H1 (cell line): Measurements from ENCODE around the gene SIT1. TPM values are rescaled to one million over a fixed set of nuclear protein-coding genes. Genes with fewer than 3 reads are reported as not detected.

Experiments
- CTCF ChIA-PET: fragments of 300-600 bp; sonication (Branson Sonifier 250); formaldehyde crosslinking; loops from one replicate; lab custom pipeline; 2021; ENCODE audit not compliant: partially characterized antibody; lab: Charles Lee
- POLR2A ChIA-PET: fragments of 300-600 bp; sonication (Branson Sonifier 250); formaldehyde crosslinking; loops from one replicate; lab custom pipeline; 2021; ENCODE audit warnings: inconsistent platforms; ENCODE audit not compliant: partially characterized antibody; lab: Charles Lee
- DNase-seq, 2 experiments: peaks; one replicate each; pipeline versions ENCODE4 v3.0.0 to v3.0.0-alpha.2; 2010 to 2022; ENCODE audit warnings: low spot score in 2 of 2, low read depth in 1 of 2, mixed read lengths in 1 of 2
- FAIRE-seq: peaks from 2 replicates; lab custom pipeline; 2011; peaks lifted over from hg19 to GRCh38; lab: Jason Lieb, UNC
- H2AFZ ChIP-seq: 2 replicates; pipeline ENCODE4 v1.8.1; 2012; ENCODE audit warnings: low read length, inconsistent platforms
- H2AK5ac ChIP-seq: 2 replicates; pipeline ENCODE4 v1.6.1; 2013; ENCODE audit warnings: low read depth, low read length
- H2BK120ac ChIP-seq: replicated peaks from 2 replicates; pipeline ENCODE3; 2013; ENCODE audit warnings: low read depth, low read length, inconsistent platforms
- H2BK12ac ChIP-seq: 2 replicates; pipeline ENCODE4 v1.6.1; 2013; ENCODE audit warnings: low read depth, low read length
- H2BK15ac ChIP-seq: 2 replicates; pipeline ENCODE4 v1.6.1; 2013; ENCODE audit warnings: low read length
- H2BK20ac ChIP-seq: 2 replicates; pipeline ENCODE4 v1.6.1; 2013; ENCODE audit warnings: low read length
- H2BK5ac ChIP-seq: 2 replicates; pipeline ENCODE4 v1.6.1; 2013; ENCODE audit warnings: low read depth, low read length
- H3K14ac ChIP-seq: 2 replicates; pipeline ENCODE4 v1.6.1; 2013; ENCODE audit warnings: inconsistent platforms; ENCODE audit not compliant: insufficient read length
- H3K18ac ChIP-seq: 2 replicates; pipeline ENCODE4 v1.6.1; 2013; ENCODE audit warnings: low read length; ENCODE audit errors: extremely low read depth
- H3K23ac ChIP-seq: 2 replicates; pipeline ENCODE4 v1.6.1; 2013; ENCODE audit warnings: inconsistent platforms; ENCODE audit not compliant: insufficient read length
- H3K23me2 ChIP-seq: 2 replicates; pipeline ENCODE4 v1.6.1; 2013; ENCODE audit warnings: low read depth, low read length
- H3K27ac ChIP-seq: 2 replicates; pipeline ENCODE4 v1.6.1; 2011; ENCODE audit warnings: low read depth, low read length, inconsistent platforms
- H3K27me3 ChIP-seq, 4 experiments: replicated peaks in 1 of 4; 1 replicate in 1 of 4; 2 replicates in 3 of 4; pipeline versions ENCODE4 v1.6.1 to v1.8.1; 2011 to 2013; ENCODE audit warnings: low read length in 3 of 4, mild to moderate bottlenecking in 3 of 4, inconsistent platforms in 2 of 4, mixed read lengths in 2 of 4, moderate library complexity in 1 of 4; ENCODE audit not compliant: control insufficient read depth in 3 of 4, insufficient read depth in 3 of 4; ENCODE audit errors: extremely low read depth in 1 of 4
- H3K36me3 ChIP-seq, 4 experiments: 2 replicates each; pipeline versions ENCODE4 v1.6.1 to v1.8.1; 2011 to 2013; ENCODE audit warnings: mild to moderate bottlenecking in 4 of 4, low read length in 3 of 4, moderate library complexity in 2 of 4, control low read depth in 1 of 4, inconsistent platforms in 1 of 4; ENCODE audit not compliant: insufficient read depth in 4 of 4, control insufficient read depth in 2 of 4
- H3K4ac ChIP-seq: replicated peaks from 2 replicates; pipeline ENCODE3; 2013; ENCODE audit warnings: low read length, low read depth, mixed read lengths, inconsistent platforms; ENCODE audit not compliant: insufficient read length
- H3K4me1 ChIP-seq, 4 experiments: replicated peaks in 1 of 4; 1 replicate in 1 of 4; 2 replicates in 3 of 4; pipeline versions ENCODE4 v1.6.1 to v1.8.1; 2011 to 2013; ENCODE audit warnings: low read length in 3 of 4, inconsistent platforms in 2 of 4, mixed read lengths in 1 of 4; ENCODE audit not compliant: insufficient read depth in 4 of 4, control insufficient read depth in 3 of 4
- H3K4me2 ChIP-seq, 2 experiments: 2 replicates each; pipeline versions ENCODE4 v1.6.1 to v1.8.1; 2011 to 2013; ENCODE audit warnings: low read depth in 2 of 2, low read length in 2 of 2, control low read depth in 1 of 2, inconsistent platforms in 1 of 2, mild to moderate bottlenecking in 1 of 2; ENCODE audit not compliant: insufficient read depth in 1 of 2
- H3K4me3 ChIP-seq, 4 experiments: fragments of 200-600, 300-600 bp in 1 of 4; sonication (generic), shearing (Covaris generic), sonication (Bioruptor Twin) in 1 of 4; 2 replicates each; pipeline versions ENCODE4 v1.5.1 to v1.8.1; 2011 to 2016; ENCODE audit warnings: low read length in 4 of 4, low read depth in 3 of 4, control low read depth in 2 of 4, inconsistent platforms in 2 of 4, mild to moderate bottlenecking in 2 of 4, mixed read lengths in 1 of 4, moderate library complexity in 1 of 4; ENCODE audit not compliant: insufficient read depth in 2 of 4; ENCODE audit errors: extremely low read depth in 1 of 4
- H3K56ac ChIP-seq: replicated peaks from 2 replicates; pipeline ENCODE3; 2013; ENCODE audit warnings: low read depth, mild to moderate bottlenecking, mixed read lengths, low read length, inconsistent platforms; ENCODE audit not compliant: insufficient read length
- H3K79me1 ChIP-seq: 2 replicates; pipeline ENCODE4 v1.6.1; 2013; ENCODE audit warnings: low read depth, low read length, control low read depth
- H3K79me2 ChIP-seq, 2 experiments: 2 replicates each; pipeline versions ENCODE4 v1.6.1 to v1.8.1; 2012 to 2013; ENCODE audit warnings: low read length in 2 of 2, mild to moderate bottlenecking in 2 of 2, inconsistent platforms in 1 of 2; ENCODE audit not compliant: insufficient read depth in 2 of 2, control insufficient read depth in 1 of 2
- H3K9ac ChIP-seq, 4 experiments: replicated peaks in 1 of 4; 1 replicate in 1 of 4; 2 replicates in 3 of 4; pipeline versions ENCODE4 v1.6.1 to v1.8.1; 2011 to 2013; ENCODE audit warnings: low read depth in 3 of 4, low read length in 3 of 4, control low read depth in 2 of 4, mild to moderate bottlenecking in 2 of 4, moderate library complexity in 2 of 4, inconsistent platforms in 1 of 4; ENCODE audit errors: extremely low read depth in 1 of 4
- H3K9me3 ChIP-seq, 2 experiments: 2 replicates each; pipeline versions ENCODE4 v1.6.1 to v1.8.1; 2012 to 2013; ENCODE audit warnings: mild to moderate bottlenecking in 2 of 2, moderate library complexity in 2 of 2, control low read depth in 1 of 2, inconsistent platforms in 1 of 2, low read depth in 1 of 2, low read length in 1 of 2, mixed read lengths in 1 of 2; ENCODE audit not compliant: insufficient read depth in 2 of 2
- H4K20me1 ChIP-seq, 2 experiments: replicated peaks in 1 of 2; 2 replicates each; pipeline versions ENCODE3 to v1.8.1; 2011 to 2013; ENCODE audit warnings: inconsistent platforms in 2 of 2, low read length in 2 of 2, mild to moderate bottlenecking in 1 of 2; ENCODE audit not compliant: insufficient read depth in 2 of 2, control insufficient read depth in 1 of 2
- H4K5ac ChIP-seq: 2 replicates; pipeline ENCODE4 v1.6.1; 2013; ENCODE audit warnings: low read length, low read depth, mixed read lengths, inconsistent platforms; ENCODE audit not compliant: insufficient read length
- H4K8ac ChIP-seq: 2 replicates; pipeline ENCODE4 v1.8.0; 2013; ENCODE audit warnings: mild to moderate bottlenecking, moderate library complexity, low read length, inconsistent platforms; ENCODE audit not compliant: insufficient read depth; ENCODE audit errors: extremely low read depth
- H4K91ac ChIP-seq: replicated peaks from 2 replicates; pipeline ENCODE3; 2013; ENCODE audit warnings: low read length, mixed read lengths, inconsistent platforms; ENCODE audit not compliant: insufficient read length
- BACH1 ChIP-seq: IDR thresholded peaks from 2 replicates; pipeline ENCODE4 v1.6.1; 2012; ENCODE audit warnings: low read length, improper control_type of control experiment
- GTF2F1 ChIP-seq: IDR thresholded peaks from 2 replicates; pipeline ENCODE4 v1.6.1; 2012; ENCODE audit warnings: low read depth, low read length, improper control_type of control experiment, borderline replicate concordance
- POU5F1 ChIP-seq: IDR thresholded peaks from 2 replicates; pipeline ENCODE4 v1.6.1; 2011; ENCODE audit warnings: low read depth, mild to moderate bottlenecking, low read length, moderate library complexity
- SAP30 ChIP-seq: fragments of 300-600 bp; sonication (generic); IDR thresholded peaks from 2 replicates; pipeline ENCODE4 v1.7.1; 2012; ENCODE audit warnings: low read length, moderate library complexity, mild to moderate bottlenecking, inconsistent platforms; ENCODE audit not compliant: insufficient read depth, insufficient replicate concordance
- SIN3A ChIP-seq, 2 experiments: IDR thresholded peaks in 1 of 2; conservative IDR thresholded peaks in 1 of 2; 2 replicates each; pipeline ENCODE4 v1.6.1; 2011 to 2012; ENCODE audit warnings: low read length in 2 of 2, improper control_type of control experiment in 1 of 2, low read depth in 1 of 2, mild to moderate bottlenecking in 1 of 2
- WGBS, 2 experiments: shearing (Covaris generic) in 1 of 2; methylation state at CpG; one replicate each; pipeline versions ENCODE4 v1.1.6 to v1.1.7; 2013 to 2015; ENCODE audit warnings: low lambda C conversion rate in 2 of 2, mixed read lengths in 2 of 2, inconsistent platforms in 1 of 2, low coverage in 1 of 2, missing lambda C conversion rate in 1 of 2; ENCODE audit not compliant: insufficient replicate concordance in 2 of 2, insufficient coverage in 1 of 2, insufficient read length in 1 of 2; ENCODE audit errors: extremely low coverage in 1 of 2, missing lambda C conversion rate in 1 of 2; 5-methylcytosine and 5-hydroxymethylcytosine counted together
- polyA plus RNA-seq, 7 experiments: library from polyadenylated mRNA; depleted of rRNA in 3 of 7; stranded (reverse) in 5 of 7; unstranded in 2 of 7; fragments of >200 nt in 5 of 7; fragments of 200-250 nt in 2 of 7; gene quantifications; 1 replicate in 5 of 7; 2 replicates in 1 of 7; 4 replicates in 1 of 7; pipeline versions ENCODE4 v1.2.1 to v1.2.3, GENCODE V29; 2011 to 2013; ENCODE audit warnings: missing spikeins in 2 of 7, mixed read lengths in 2 of 7
- total RNA-seq: library from RNA; stranded (reverse); fragmentation: NEBNext Ultra II Directional; extraction: Animal tissue kit (Norgen Biotek cat#: 25700); gene quantifications from 2 replicates; pipeline ENCODE4 v1.2.1, GENCODE V29; 2021

Gene SIT1
- total and polyA plus RNA-seq, 2 of the 8 experiments (the other 6 are each of a cell fraction or from before 2014, with no cell fraction given), result 8.2 to 12.8 TPM

DNA sequence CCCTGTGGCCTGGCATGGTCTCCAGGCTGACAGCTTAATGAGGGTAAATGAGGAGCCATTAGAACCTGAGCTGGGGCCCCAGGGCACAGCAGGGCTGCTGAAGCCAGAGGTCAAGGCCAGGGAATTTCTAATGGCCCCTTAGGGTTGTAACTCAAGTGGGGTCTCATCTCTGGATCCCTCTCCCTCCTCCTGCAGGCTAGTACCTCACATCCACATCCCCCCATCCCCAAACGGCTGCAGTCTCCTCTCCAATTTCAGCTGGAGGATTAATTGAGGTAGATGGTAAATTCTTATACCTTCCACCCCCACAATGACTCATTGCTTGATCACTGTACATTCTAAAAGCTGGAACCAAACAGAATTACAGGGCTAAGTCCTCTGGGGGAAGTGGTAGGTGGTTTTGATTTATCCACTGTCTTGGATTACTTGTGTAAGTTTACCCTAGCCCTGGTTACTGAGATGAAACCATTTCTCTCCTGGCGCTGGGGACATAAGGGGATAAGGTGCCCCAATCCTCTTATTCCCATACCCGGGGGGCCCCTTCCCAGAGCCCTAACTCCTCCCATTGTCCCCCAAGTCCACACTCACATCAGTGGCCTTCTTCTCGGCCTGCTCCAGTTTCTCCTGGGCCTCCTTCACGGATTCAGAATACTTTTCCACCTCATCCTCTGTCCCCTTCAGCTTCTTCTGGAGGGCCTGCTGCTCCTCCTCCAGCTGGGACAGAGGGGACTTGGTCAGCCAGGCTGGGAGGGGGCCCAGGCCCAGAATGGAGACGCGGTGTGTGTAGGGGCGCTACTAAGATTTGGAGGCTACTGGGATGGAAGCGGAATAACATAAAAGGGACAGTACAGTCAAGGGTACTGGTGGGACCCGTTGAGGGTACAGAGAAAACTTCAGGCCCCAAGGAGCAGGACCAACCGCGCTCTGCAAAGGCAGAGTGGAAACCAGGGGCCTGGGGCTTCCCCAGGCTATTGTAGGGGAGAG lies 38.1 kb upstream of the SIT1 start:
- Histone ChIP-seq H3K14ac (no peak overlapping the region), H4K20me1 (peaks cover 8 to 9% of the 10 kb centered on the region in 2 experiments), H3K4me2 (peak overlapping the region; percentile 84 to 90), H3K79me2 (peaks cover 0 to 21% of the 10 kb centered on the region in 2 experiments; a peak in 2 of 4 replicates), H3K4me1 (peaks cover 6 to 15% (median 8%) of the 10 kb centered on the region in 4 experiments; a peak in 6 of 7 replicates), H3K4ac (no peak overlapping the region), H3K27ac (peak overlapping the region; percentile 54; the same call in 1 of the 2 replicates), H3K18ac (peak overlapping the region; percentile 32), H2AFZ (no peak overlapping the region), H2BK15ac (no peak overlapping the region), H3K23ac (no peak overlapping the region), H3K36me3 (peaks cover 12 to 26% (median 22%) of the 10 kb centered on the region in 4 experiments), H3K27me3 (no peaks in the 10 kb centered on the region), H2BK5ac (peak overlapping the region; percentile 86; the same call in 1 of the 2 replicates), H4K91ac (peak overlapping the region; percentile 17), H2BK12ac (no peak overlapping the region), H3K9ac (peak overlapping the region in 3 of 4 experiments; percentile 25 to 76 (median 73); a peak in 6 of 7 replicates)
- CTCF ChIA-PET, result interaction anchor here (0.7 to 14.1 kb wide), 9 partner anchors 8 to 64 kb away, joined by 3 to 347 read pairs (median 4); partner anchors contain the start of genes ARHGEF39, CCDC107 and RMRP
- POLR2A ChIA-PET, result interaction anchor here (0.5 to 14.9 kb wide), 21 partner anchors 8 to 135 kb away, joined by 3 to 158 read pairs (median 5); partner anchors contain the start of genes ARHGEF39, CA9, CCDC107 and CREB3
- DNase-seq, result no peak
- TF ChIP-seq POU5F1 (no peak), SAP30 (no peak), BACH1 (no peak), SIN3A (conservative IDR thresholded peaks at IDR 0.05 in 1 of 2, IDR thresholded peaks at IDR 0.05 in 1 of 2; ENCODE audit: low read depth in 1 of 2, low read length in 2 of 2) (0 out of 4 replicates have a peak, but pooled peaks of 1 of the 2 experiments have one; percentile 35), GTF2F1 (no peak)
- TF ChIP-seq, all 59 proteins: peak for 1
- H4K5ac ChIP-seq, result peak overlapping the region; percentile 54
- peak overlapping the region; percentile 97 for H4K8ac ChIP-seq
- H3K4me3 ChIP-seq, result peak overlapping the region; percentile 72 to 99 (median 82)
- H2AK5ac ChIP-seq, result no peak overlapping the region; the same call in 1 of the 2 replicates
- H3K9me3 ChIP-seq, result no peaks in the 10 kb centered on the region
- FAIRE-seq, result no peak
- no peak overlapping the region for H2BK120ac ChIP-seq
- H3K23me2 ChIP-seq, result peaks cover 12% of the 10 kb centered on the region
- peak overlapping the region; percentile 64 for H3K56ac ChIP-seq
- peaks cover 2% of the 10 kb centered on the region; the same call in 1 of the 2 replicates for H3K79me1 ChIP-seq
- 24% methylated on average over 12 of the region's 12 CpGs; no CpG with 5 or more reads in 1 of the 2 experiments for WGBS, 2 experiments
- no peak overlapping the region for H2BK20ac ChIP-seq
